Neuronal stem cell (in vitro differentiated cells): Measurements from ENCODE around the gene USP30.

ENCODE experiments used
- DNase-seq: peaks from one replicate; pipeline ENCODE4 v3.0.0-alpha.2; 2013; ENCODE audit warnings: low spot score
- H2AFZ ChIP-seq: one replicate; pipeline ENCODE4 v1.6.1; 2013; ENCODE audit warnings: mild to moderate bottlenecking, low read length, inconsistent platforms
- H2AK5ac ChIP-seq: 2 replicates; pipeline ENCODE4 v1.6.1; 2013; ENCODE audit warnings: low read depth, mild to moderate bottlenecking, inconsistent platforms, low read length, moderate library complexity, mixed read lengths
- H2BK120ac ChIP-seq: 2 replicates; pipeline ENCODE4 v1.6.1; 2013; ENCODE audit warnings: low read depth, mild to moderate bottlenecking, inconsistent platforms, low read length, moderate library complexity, mixed read lengths
- H2BK12ac ChIP-seq: one replicate; pipeline ENCODE4 v1.6.1; 2013; ENCODE audit warnings: low read length, inconsistent platforms
- H2BK15ac ChIP-seq: 2 replicates; pipeline ENCODE4 v1.6.1; 2013; ENCODE audit warnings: mild to moderate bottlenecking, low read length, inconsistent platforms, mixed read lengths
- H2BK5ac ChIP-seq: one replicate; pipeline ENCODE4 v1.6.1; 2013; ENCODE audit warnings: inconsistent platforms, mild to moderate bottlenecking, low read length, moderate library complexity
- H3K14ac ChIP-seq: one replicate; pipeline ENCODE4 v1.6.1; 2013; ENCODE audit warnings: low read length, inconsistent platforms
- H3K18ac ChIP-seq: 2 replicates; pipeline ENCODE4 v1.6.1; 2013; ENCODE audit warnings: low read length, inconsistent platforms
- H3K23ac ChIP-seq: 2 replicates; pipeline ENCODE4 v1.6.1; 2013; ENCODE audit warnings: low read depth, mild to moderate bottlenecking, mixed read lengths, low read length, inconsistent platforms; ENCODE audit not compliant: poor library complexity
- H3K27ac ChIP-seq: replicated peaks from 3 replicates; pipeline ENCODE4 v1.5.1; 2013; ENCODE audit warnings: low read length, inconsistent platforms
- H3K27me3 ChIP-seq, 3 experiments: 2 replicates each; pipeline ENCODE4 v1.6.1; 2013; ENCODE audit warnings: low read length in 3 of 3, mild to moderate bottlenecking in 2 of 3, inconsistent platforms in 1 of 3, low read depth in 1 of 3, mixed read lengths in 1 of 3, moderate library complexity in 1 of 3; ENCODE audit not compliant: control insufficient read depth in 3 of 3, insufficient read depth in 3 of 3
- H3K36me3 ChIP-seq, 2 donors: replicated peaks in 1 of 2; 2 replicates each; pipeline ENCODE4 v1.6.1; 2013; ENCODE audit warnings: low read length in 2 of 2; ENCODE audit not compliant: control insufficient read depth in 2 of 2, insufficient read depth in 2 of 2
- H3K4ac ChIP-seq: 2 replicates; pipeline ENCODE4 v1.6.1; 2013; ENCODE audit warnings: inconsistent platforms, mild to moderate bottlenecking, low read length, moderate library complexity
- H3K4me1 ChIP-seq, 2 donors: 1 replicate in 1 of 2; 2 replicates in 1 of 2; pipeline ENCODE4 v1.6.1; 2013; ENCODE audit warnings: low read length in 2 of 2, low read depth in 1 of 2; ENCODE audit not compliant: control insufficient read depth in 2 of 2, insufficient read depth in 1 of 2
- H3K4me2 ChIP-seq: one replicate; pipeline ENCODE4 v1.6.1; 2013; ENCODE audit warnings: mild to moderate bottlenecking, low read length, inconsistent platforms; ENCODE audit not compliant: insufficient read depth, poor library complexity, severe bottlenecking
- H3K4me3 ChIP-seq, 2 donors: 2 replicates each; pipeline ENCODE4 v1.5.1; 2013; ENCODE audit warnings: low read length in 2 of 2, mild to moderate bottlenecking in 2 of 2, inconsistent platforms in 1 of 2, moderate library complexity in 1 of 2
- H3K79me1 ChIP-seq: one replicate; pipeline ENCODE4 v1.6.1; 2013; ENCODE audit warnings: low read depth, mild to moderate bottlenecking, inconsistent platforms, low read length, moderate library complexity
- H3K9ac ChIP-seq: one replicate; pipeline ENCODE4 v1.6.1; 2013; ENCODE audit warnings: mild to moderate bottlenecking, low read depth, low read length, inconsistent platforms; ENCODE audit not compliant: poor library complexity
- H3K9me3 ChIP-seq, 2 donors: replicated peaks in 1 of 2; 2 replicates each; pipeline versions ENCODE3 to v1.6.1; 2013; ENCODE audit warnings: low read length in 2 of 2, mild to moderate bottlenecking in 2 of 2, inconsistent platforms in 1 of 2, low read depth in 1 of 2, mixed read lengths in 1 of 2, moderate library complexity in 1 of 2; ENCODE audit not compliant: control insufficient read depth in 2 of 2, insufficient read depth in 1 of 2
- H4K8ac ChIP-seq: one replicate; pipeline ENCODE4 v1.6.1; 2013; ENCODE audit warnings: low read depth, mild to moderate bottlenecking, inconsistent platforms, low read length, moderate library complexity
- H4K91ac ChIP-seq: one replicate; pipeline ENCODE4 v1.6.1; 2013; ENCODE audit warnings: low read length, low read depth, mild to moderate bottlenecking, inconsistent platforms; ENCODE audit not compliant: poor library complexity
- WGBS, 2 donors: extraction: QIAGEN DNeasy Blood & Tissue Kit; methylation state at CpG; one replicate each; pipeline ENCODE4 v1.1.7; 2013; ENCODE audit warnings: missing lambda C conversion rate in 2 of 2, mixed read lengths in 1 of 2; ENCODE audit not compliant: insufficient read length in 2 of 2, insufficient replicate concordance in 1 of 2; ENCODE audit errors: extremely low coverage in 2 of 2; 5-methylcytosine and 5-hydroxymethylcytosine counted together

Gene USP30

DNA sequence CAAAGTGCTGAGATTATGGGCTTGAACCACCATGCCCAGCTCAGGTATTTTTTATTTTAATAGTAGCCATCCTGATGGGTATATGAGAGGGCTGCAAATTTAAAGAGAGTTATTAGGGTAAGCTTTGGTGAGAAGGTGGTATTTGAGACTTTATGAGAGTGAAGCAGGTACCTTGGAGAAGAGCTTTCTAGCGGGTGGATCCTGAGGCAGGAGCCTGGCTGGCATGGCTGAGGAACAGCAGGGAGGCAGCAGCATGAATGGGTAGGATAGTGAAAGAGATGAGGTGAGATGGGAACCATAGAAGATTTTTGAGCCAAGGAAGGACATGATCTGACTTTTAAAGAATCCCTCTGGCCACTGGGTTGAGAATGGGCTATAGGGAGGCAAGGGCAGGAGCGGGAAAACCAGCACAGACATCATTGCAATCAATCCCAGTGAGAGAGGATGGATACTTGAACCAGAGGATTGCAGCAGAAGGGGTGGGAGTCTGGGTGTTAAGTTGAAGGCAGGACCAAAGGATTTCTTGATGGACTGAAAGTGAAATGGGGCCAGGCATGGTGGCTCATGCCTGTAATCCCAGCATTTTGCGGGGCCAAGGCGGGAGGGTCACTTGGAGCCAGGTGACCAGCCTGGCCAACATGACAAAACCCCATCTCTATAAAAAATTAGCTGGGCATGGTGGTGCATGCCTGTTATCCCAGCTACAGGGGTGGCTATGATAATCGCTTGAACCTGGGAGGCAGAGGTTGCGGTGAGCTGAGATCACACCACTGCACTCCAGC lies 37.2 kb upstream of the USP30 start:
- H3K27ac ChIP-seq = no peak overlapping the region
- no peaks in the 10 kb centered on the region for H3K36me3 ChIP-seq
- no peak overlapping the region for H4K8ac ChIP-seq
- H2AFZ ChIP-seq = no peak overlapping the region
- peaks cover 0 to 1% of the 10 kb centered on the region in 2 donors for H3K4me1 ChIP-seq
- H3K4me3 ChIP-seq = no peak overlapping the region
- H3K27me3 ChIP-seq = peaks cover 0 to 2% (median 0%) of the 10 kb centered on the region in 3 experiments
- no peak for DNase-seq
- no peak overlapping the region for H4K91ac ChIP-seq
- H3K9me3 ChIP-seq = no peaks in the 10 kb centered on the region
- no peaks in the 10 kb centered on the region for H3K79me1 ChIP-seq
- no peak overlapping the region for H3K9ac ChIP-seq
- no peak overlapping the region for H2AK5ac ChIP-seq
- H2BK120ac ChIP-seq = no peak overlapping the region
- no peak overlapping the region for H3K4ac ChIP-seq
- no peak overlapping the region for H2BK12ac ChIP-seq
- H3K23ac ChIP-seq = no peak overlapping the region
- H2BK5ac ChIP-seq = no peak overlapping the region
- no peak overlapping the region for H3K4me2 ChIP-seq
- H3K14ac ChIP-seq = no peak overlapping the region
- peak overlapping the region; percentile 17 for H3K18ac ChIP-seq
- no peak overlapping the region for H2BK15ac ChIP-seq
- no CpG with 5 or more reads among the region's 6 CpGs for WGBS, 2 donors

DNA sequence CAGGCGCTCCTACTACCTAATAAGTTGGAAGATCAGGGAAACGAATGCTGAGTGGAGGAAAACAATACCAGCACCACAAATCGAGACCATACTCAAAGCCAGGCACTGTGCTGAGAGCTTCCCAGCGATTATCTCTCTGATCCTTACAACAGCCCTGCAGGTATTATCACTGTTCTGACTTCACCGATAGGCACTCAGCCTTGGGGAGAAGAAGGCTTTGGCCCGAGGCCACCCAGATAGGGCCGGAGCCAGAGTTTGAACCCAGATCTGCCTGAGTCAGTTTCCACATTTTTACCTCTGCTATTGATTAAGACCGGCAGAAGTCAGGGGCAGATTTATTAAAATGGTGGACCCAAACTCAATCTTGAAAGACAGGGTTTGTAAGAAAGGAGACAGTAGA lies 36.4 kb upstream of the USP30 start:
- no peak overlapping the region for H3K9ac ChIP-seq
- no peak overlapping the region for H3K4ac ChIP-seq
- H3K27ac ChIP-seq = no peak overlapping the region
- no peak overlapping the region for H3K23ac ChIP-seq
- H3K9me3 ChIP-seq = no peaks in the 10 kb centered on the region
- no peak for DNase-seq
- no peak overlapping the region for H3K4me3 ChIP-seq
- no CpG with 5 or more reads among the region's 8 CpGs for WGBS, 2 donors
- H3K14ac ChIP-seq = no peak overlapping the region
- no peak overlapping the region for H2AK5ac ChIP-seq
- H3K79me1 ChIP-seq = no peaks in the 10 kb centered on the region
- no peak overlapping the region for H2AFZ ChIP-seq
- no peak overlapping the region for H2BK15ac ChIP-seq
- no peak overlapping the region for H2BK5ac ChIP-seq
- H3K27me3 ChIP-seq = peaks cover 0 to 2% (median 0%) of the 10 kb centered on the region in 3 experiments
- H3K36me3 ChIP-seq = no peaks in the 10 kb centered on the region
- H4K91ac ChIP-seq = no peak overlapping the region
- H3K18ac ChIP-seq = no peak overlapping the region
- H4K8ac ChIP-seq = no peak overlapping the region
- H3K4me1 ChIP-seq = peaks cover 0 to 1% of the 10 kb centered on the region in 2 donors
- H2BK120ac ChIP-seq = no peak overlapping the region
- H2BK12ac ChIP-seq = no peak overlapping the region
- no peak overlapping the region for H3K4me2 ChIP-seq

DNA sequence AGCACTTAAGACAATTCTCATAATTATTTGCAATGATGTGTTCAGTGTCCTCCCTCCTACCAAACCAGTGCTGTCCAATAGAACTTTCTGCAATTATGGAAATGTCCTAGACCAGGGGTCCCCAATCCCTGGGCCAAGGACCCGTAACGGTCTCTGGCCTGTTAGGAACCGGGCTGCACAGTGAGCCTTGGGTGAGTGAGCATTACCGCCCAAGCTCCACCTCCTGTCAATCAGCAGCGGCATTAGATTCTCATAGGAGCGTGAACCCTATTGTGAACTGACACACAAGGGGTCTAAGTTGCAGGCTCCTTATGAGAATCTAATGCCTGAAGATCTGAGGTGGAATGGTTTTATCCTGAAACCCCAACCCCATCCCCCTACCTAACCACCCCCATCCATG lies 35.4 kb upstream of the USP30 start:
- H4K8ac ChIP-seq = no peak overlapping the region
- H3K4me1 ChIP-seq = peaks cover 0 to 3% of the 10 kb centered on the region in 2 donors
- no peak overlapping the region for H3K14ac ChIP-seq
- H3K23ac ChIP-seq = no peak overlapping the region
- DNase-seq = no peak
- H3K36me3 ChIP-seq = no peaks in the 10 kb centered on the region
- no peaks in the 10 kb centered on the region for H3K9me3 ChIP-seq
- no peak overlapping the region for H2BK12ac ChIP-seq
- H3K4me2 ChIP-seq = no peak overlapping the region
- H3K4ac ChIP-seq = no peak overlapping the region
- H2AFZ ChIP-seq = no peak overlapping the region
- H3K9ac ChIP-seq = no peak overlapping the region
- no peak overlapping the region for H2BK120ac ChIP-seq
- no peak overlapping the region for H2BK5ac ChIP-seq
- H3K27ac ChIP-seq = no peak overlapping the region
- H2BK15ac ChIP-seq = no peak overlapping the region
- no CpG with 5 or more reads among the region's 6 CpGs for WGBS, 2 donors
- no peak overlapping the region for H2AK5ac ChIP-seq
- H3K27me3 ChIP-seq = peaks cover 0 to 2% (median 0%) of the 10 kb centered on the region in 3 experiments
- H3K18ac ChIP-seq = no peak overlapping the region
- no peak overlapping the region for H4K91ac ChIP-seq
- H3K79me1 ChIP-seq = no peaks in the 10 kb centered on the region
- H3K4me3 ChIP-seq = no peak overlapping the region

DNA sequence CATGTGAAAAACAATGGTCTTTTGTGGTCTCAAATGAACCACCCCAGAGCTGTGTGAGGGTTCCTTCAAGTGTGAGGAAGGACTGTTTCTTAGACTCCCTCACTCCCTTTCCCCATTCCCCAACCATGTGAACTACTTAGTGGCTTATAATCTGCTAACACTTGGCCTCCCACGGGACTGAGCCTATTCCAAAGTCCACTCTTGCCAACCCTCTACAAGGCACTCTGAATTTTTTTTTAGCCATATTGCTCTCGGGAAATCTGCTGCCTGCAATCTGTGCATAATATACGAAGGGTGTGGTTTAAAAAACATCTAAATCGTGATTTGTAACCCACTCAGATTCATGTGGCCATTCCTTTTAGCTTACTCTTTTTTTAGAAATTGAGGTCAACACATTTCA lies 34.1 kb upstream of the USP30 start:
- Histone ChIP-seq H2BK15ac (no peak overlapping the region), H2AK5ac (no peak overlapping the region), H3K23ac (no peak overlapping the region), H2AFZ (no peak overlapping the region), H4K91ac (no peak overlapping the region), H2BK120ac (no peak overlapping the region), H3K4me3 (no peak overlapping the region), H2BK5ac (no peak overlapping the region), H3K9me3 (no peaks in the 10 kb centered on the region), H3K4me1 (peaks cover 0 to 3% of the 10 kb centered on the region in 2 donors), H3K14ac (no peak overlapping the region), H3K27ac (no peak overlapping the region), H3K18ac (no peak overlapping the region), H3K36me3 (no peaks in the 10 kb centered on the region), H3K9ac (no peak overlapping the region), H3K27me3 (no peaks in the 10 kb centered on the region), H3K4ac (no peak overlapping the region), H2BK12ac (no peak overlapping the region), H4K8ac (no peak overlapping the region), H3K4me2 (no peak overlapping the region), H3K79me1 (no peaks in the 10 kb centered on the region)
- DNase-seq = no peak
- WGBS, 2 donors = no CpG with 5 or more reads among the region's 4 CpGs
